ENCODE measurements around the gene SKI.
A peak's percentile ranks its signal among the peaks of the same experiment; 100 is the strongest.

SKI gene

DNA sequence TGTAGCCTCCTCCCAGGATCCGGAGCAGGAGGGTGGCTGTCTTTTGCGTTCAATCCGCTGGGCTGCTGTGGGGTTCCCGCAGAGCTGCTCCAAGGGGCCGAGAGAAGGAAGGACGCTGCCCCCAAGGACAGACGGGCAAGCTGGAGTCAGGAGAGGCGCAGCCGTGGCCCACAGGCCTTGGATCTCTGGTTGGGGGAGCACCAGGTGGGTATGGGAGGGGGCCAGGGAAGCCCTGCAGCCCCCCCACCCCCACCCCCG is 15.9 kb upstream of the SKI start:
- H3K9me3 Mint-ChIP-seq, result no peaks in the 10 kb centered on the region
- H3K27me3 Mint-ChIP-seq (ENCODE audit: low read depth), result no peaks in the 10 kb centered on the region
- H3K4me1 Mint-ChIP-seq (ENCODE audit: low read depth), result peaks cover 1% of the 10 kb centered on the region
- no peak overlapping the region for H3K4me3 Mint-ChIP-seq
- no peak overlapping the region for H3K27ac Mint-ChIP-seq
- H3K36me3 Mint-ChIP-seq (ENCODE audit: low read depth), result no peaks in the 10 kb centered on the region

DNA sequence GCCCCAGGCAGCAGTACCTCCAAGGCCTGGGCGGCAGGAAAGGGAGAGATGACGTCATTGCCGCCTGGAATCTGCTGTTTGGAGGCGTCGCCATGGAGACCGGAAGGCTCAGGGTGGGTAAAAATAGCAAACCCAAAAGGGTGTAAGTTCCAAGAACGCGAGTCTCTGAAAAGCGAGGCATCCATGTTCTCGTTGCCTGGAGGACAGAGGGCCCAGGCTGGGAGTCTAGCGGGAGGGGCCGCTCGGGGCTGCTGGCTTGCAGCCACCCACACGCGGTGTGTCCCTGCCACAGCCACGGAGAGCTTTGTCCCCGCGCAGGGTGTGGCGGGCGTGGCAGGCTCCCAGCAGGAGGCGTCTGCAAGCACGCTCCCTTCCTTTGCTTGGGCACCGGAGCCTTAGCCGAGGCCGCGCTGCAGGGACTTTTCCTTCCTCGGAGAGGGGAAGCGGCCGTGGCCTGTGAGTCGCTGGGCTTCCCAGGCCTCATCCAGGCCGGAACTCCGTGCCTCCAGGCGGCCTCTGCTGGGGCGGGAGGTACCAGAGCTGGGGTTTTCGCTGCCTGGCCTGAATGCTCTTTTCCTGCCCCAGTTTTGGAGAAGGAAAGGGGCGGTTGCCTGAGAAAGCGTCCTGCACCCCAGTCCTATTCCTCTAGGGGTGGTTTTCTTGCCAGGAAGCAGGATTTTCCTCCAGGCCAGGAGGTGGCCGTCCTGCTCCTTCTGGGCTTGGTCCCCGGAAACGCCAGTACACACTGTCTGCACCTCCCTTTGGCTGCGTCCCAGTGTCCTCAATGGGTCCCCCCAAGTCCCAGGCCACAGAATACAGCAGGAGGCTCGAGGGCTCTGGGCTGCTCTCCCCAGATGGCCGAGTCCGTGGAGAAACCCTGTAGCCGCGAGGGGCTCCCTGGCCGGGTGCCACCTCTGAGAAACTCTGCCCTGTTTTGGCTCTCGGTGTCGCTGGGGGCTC is 15.3 kb upstream of the SKI start:
- no peaks in the 10 kb centered on the region for H3K9me3 Mint-ChIP-seq
- no peak overlapping the region for H3K27ac Mint-ChIP-seq
- H3K27me3 Mint-ChIP-seq (ENCODE audit: low read depth), result no peaks in the 10 kb centered on the region
- H3K36me3 Mint-ChIP-seq (ENCODE audit: low read depth), result no peaks in the 10 kb centered on the region
- peaks cover 1% of the 10 kb centered on the region for H3K4me1 Mint-ChIP-seq (ENCODE audit: low read depth)
- no peak overlapping the region for H3K4me3 Mint-ChIP-seq

DNA sequence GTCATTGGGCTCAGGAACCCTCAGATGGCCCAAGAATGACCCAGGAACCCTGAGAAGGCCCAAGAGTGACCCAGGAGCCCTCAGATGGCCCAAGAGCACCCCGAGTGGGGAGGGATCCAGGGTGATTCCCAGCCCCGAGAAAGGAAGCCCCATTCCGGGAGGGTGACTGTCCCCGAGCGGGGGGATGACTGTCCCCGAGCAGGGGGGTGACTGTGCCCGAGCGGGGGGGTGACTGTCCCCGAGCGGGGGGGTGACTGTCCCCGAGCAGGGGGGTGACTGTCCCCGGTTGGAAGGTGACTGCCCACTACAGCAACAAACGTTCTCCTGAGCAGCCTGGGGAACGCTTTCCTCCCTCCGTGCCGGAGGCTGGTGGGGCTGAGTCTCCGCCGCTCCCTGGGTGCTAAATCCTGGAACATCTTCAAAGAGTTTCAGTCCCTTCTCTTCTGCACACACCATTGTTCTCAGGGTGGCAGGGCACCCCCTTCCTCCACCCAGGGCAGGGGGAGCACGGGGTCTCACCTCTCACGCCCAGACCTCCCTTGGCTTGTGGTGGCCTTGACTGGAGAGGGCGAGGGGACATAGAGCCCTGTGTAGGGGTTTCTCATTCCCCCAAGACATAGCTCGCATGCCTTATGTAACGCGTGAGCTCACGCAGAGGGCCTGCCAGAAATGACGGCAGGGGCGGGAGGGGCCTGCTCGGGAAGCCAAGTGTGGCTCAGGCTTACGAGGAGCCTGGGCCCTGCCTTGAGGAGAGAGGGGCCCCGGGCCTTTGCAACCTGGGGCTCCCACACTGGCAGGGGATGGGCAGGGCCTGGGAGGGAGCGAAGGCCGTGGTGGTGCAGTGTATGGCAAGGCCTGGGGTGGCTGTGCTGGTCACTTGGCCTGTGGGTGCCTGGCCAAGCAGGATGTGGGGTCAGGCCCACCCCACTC is 14.3 kb upstream of the SKI start:
- H3K4me3 Mint-ChIP-seq, result no peak overlapping the region
- H3K9me3 Mint-ChIP-seq, result peaks cover 3% of the 10 kb centered on the region
- H3K36me3 Mint-ChIP-seq (ENCODE audit: low read depth), result no peaks in the 10 kb centered on the region
- H3K4me1 Mint-ChIP-seq (ENCODE audit: low read depth), result peaks cover 1% of the 10 kb centered on the region
- peaks cover 4% of the 10 kb centered on the region for H3K27me3 Mint-ChIP-seq (ENCODE audit: low read depth)
- no peak overlapping the region for H3K27ac Mint-ChIP-seq

DNA sequence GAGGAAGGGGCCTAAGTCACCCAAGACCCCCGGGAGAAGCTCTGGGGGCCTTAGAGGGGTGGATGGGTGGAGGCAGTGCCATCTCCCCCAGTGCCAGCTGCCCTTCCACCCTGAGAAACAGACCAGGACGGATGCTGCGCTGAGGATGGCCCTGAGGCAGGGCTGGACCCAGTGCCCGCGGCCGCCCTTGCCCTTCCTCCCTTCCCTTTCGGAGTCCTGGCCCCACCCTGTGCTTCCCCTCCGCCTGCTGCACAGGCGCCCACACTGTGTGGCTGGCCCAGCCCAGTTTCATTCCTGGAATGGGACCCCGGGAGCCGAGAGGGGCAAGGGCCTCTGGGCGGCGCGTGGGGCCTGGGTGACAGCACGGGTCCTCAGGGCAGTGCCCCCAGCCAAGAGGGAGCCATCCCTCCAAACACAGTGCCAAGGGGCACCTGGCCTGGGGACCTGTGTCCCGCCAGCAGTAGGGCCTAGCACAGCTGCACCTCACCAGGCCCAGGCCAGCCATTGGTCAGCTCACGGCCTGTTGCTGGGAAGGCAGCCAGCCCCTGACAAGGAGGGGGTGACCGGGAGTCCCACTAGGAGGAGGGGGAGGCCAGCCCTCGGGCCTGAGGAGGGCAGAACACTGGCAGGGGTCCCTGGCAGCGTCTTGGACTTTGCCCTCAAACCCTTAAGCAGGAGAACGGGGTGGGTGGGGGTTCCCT is 13.4 kb upstream of the SKI start:
- peaks cover 2% of the 10 kb centered on the region for H3K36me3 Mint-ChIP-seq (ENCODE audit: low read depth)
- no peak overlapping the region for H3K4me3 Mint-ChIP-seq
- H3K9me3 Mint-ChIP-seq, result peaks cover 8% of the 10 kb centered on the region
- no peak overlapping the region for H3K27ac Mint-ChIP-seq
- peaks cover 1% of the 10 kb centered on the region for H3K4me1 Mint-ChIP-seq (ENCODE audit: low read depth)
- H3K27me3 Mint-ChIP-seq (ENCODE audit: low read depth), result peaks cover 10% of the 10 kb centered on the region

DNA sequence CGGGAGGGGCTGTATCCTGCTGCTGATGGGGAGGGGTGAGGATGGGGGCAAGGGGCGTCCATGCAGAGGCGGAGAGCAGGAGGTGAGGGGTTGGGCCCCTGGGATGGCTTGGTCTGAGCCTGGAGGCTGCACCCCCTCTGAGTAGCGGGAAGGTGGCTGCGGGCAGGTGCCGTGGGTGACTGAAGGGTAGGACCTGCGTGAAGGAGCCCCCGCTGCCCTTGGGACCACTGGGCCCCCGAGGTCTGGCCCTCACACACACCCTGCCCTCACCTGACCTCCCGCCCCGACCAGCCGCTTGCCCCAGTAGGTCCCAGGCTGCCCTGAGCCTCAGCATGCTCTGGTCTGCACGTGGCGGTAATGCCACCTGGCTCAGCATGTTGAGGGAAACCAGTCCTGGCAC is 12.8 kb upstream of the SKI start:
- Mint-ChIP-seq H3K27me3 (ENCODE audit: low read depth) (peaks cover 10% of the 10 kb centered on the region), H3K9me3 (peaks cover 8% of the 10 kb centered on the region), H3K36me3 (ENCODE audit: low read depth) (peaks cover 2% of the 10 kb centered on the region), H3K4me3 (no peak overlapping the region), H3K27ac (no peak overlapping the region), H3K4me1 (ENCODE audit: low read depth) (peaks cover 1% of the 10 kb centered on the region)

DNA sequence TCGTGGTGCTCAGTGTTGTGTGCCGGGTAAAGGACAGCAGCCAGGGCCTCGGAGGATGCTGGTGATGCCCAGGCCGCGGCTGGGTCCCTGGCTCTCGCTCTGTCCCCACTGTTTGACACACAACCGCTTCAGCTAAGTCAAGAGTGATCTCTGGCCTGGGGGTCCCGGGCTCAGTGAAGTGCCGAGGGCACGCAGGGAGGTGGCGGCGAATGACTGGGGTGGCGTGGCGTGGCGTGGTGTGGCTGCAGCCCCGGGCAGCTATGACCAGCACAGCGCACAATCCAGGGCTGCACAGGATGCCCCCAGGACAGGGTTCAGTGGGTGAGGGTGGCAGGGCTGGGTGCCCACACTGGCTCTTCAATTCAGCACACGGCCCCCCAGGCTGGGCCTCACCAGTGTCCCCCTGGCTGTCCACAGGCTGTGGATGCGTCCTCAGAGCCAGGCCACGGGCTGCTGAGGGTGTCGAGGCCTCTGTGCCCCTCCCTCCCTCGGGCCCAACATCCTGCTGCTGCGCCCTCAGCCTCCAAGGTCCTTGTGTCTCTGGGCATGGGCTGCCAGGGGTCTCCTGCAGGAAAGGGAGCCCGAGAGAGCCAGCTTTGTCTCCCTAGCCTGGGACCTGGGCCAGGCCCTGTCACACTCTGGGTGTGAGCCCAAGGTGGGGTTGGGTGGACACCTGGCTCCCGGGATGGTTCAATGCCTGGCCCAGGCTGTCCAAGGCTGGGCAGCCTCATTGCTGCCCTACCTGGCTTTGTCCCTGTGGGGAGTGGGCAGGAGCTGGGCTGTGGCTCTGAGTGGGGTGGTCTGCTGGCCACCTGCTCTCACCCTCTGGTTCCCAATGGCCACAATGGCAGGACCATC is 12.0 kb upstream of the SKI start:
- H3K36me3 Mint-ChIP-seq (ENCODE audit: low read depth), result peaks cover 2% of the 10 kb centered on the region
- peaks cover 1% of the 10 kb centered on the region for H3K4me1 Mint-ChIP-seq (ENCODE audit: low read depth)
- peaks cover 10% of the 10 kb centered on the region for H3K27me3 Mint-ChIP-seq (ENCODE audit: low read depth)
- no peak overlapping the region for H3K4me3 Mint-ChIP-seq
- no peak overlapping the region for H3K27ac Mint-ChIP-seq
- H3K9me3 Mint-ChIP-seq, result peaks cover 8% of the 10 kb centered on the region

DNA sequence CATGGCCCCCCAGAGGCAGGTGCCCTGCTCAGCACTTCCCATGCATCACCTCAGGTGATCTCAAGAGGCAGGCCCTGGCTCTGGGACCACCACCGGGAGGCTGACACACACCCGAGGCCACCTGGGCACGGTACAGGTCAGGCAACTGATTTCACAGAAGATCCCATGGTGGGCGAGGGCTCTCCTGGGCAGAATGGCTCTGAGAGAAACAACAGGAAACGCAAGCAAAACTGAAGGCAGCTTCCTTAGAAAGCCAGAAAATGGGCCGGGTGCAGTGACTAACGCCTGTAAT is 11.4 kb upstream of the SKI start:
- Mint-ChIP-seq H3K4me3 (no peak overlapping the region), H3K36me3 (ENCODE audit: low read depth) (peaks cover 2% of the 10 kb centered on the region), H3K9me3 (peaks cover 8% of the 10 kb centered on the region), H3K27me3 (ENCODE audit: low read depth) (peaks cover 13% of the 10 kb centered on the region), H3K4me1 (ENCODE audit: low read depth) (peaks cover 1% of the 10 kb centered on the region), H3K27ac (no peak overlapping the region)

DNA sequence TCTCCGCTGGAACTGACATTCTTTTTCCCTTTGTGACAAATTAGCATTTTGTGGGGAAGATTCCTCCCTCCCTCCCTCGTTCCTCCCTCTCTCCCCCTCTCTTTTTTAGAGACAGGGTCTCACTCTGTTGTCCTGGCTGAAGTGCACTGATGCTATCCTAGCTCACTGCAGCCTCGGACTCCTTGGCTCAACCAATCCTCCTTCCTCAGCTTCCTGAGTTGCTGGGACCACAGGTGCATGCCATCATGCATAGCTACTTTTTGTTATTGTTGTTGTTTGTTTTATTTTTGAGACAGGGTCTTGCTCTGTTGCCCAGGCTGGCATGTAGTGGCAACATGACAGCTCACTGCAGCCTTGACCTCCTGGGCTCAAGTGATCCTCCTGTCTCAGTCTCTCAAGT is 6.8 kb upstream of the SKI start:
- H3K4me1 Mint-ChIP-seq (ENCODE audit: low read depth), result peaks cover 5% of the 10 kb centered on the region
- H3K27ac Mint-ChIP-seq, result no peak overlapping the region
- peaks cover 2% of the 10 kb centered on the region for H3K36me3 Mint-ChIP-seq (ENCODE audit: low read depth)
- H3K9me3 Mint-ChIP-seq, result peaks cover 8% of the 10 kb centered on the region
- H3K4me3 Mint-ChIP-seq, result no peak overlapping the region
- H3K27me3 Mint-ChIP-seq (ENCODE audit: low read depth), result peaks cover 19% of the 10 kb centered on the region

DNA sequence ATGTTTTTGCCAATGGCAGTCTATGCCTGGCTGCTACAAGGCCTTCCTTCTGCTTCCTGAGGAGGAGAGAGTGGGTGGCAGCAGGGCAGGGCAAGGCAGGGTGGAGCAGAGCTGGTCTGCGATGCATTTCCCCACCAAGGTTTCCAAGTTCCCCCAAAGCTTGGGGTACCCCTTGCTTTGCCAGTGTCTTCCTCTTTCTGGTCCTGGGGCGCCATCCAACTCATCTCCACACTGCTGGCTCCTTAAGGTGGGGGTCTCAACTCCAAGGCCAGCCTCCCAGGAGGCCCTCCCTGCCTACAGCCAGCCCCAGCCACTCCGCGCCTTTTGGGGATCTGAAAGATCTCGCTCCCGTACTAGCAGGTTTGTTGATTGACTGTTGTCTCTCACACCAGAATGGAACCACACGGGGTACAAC is 3.9 kb upstream of the SKI start:
- Mint-ChIP-seq H3K4me3 (no peak overlapping the region), H3K27me3 (ENCODE audit: low read depth) (peaks cover 14% of the 10 kb centered on the region), H3K9me3 (peaks cover 2% of the 10 kb centered on the region), H3K27ac (no peak overlapping the region), H3K4me1 (ENCODE audit: low read depth) (peaks cover 8% of the 10 kb centered on the region), H3K36me3 (ENCODE audit: low read depth) (peaks cover 3% of the 10 kb centered on the region)

DNA sequence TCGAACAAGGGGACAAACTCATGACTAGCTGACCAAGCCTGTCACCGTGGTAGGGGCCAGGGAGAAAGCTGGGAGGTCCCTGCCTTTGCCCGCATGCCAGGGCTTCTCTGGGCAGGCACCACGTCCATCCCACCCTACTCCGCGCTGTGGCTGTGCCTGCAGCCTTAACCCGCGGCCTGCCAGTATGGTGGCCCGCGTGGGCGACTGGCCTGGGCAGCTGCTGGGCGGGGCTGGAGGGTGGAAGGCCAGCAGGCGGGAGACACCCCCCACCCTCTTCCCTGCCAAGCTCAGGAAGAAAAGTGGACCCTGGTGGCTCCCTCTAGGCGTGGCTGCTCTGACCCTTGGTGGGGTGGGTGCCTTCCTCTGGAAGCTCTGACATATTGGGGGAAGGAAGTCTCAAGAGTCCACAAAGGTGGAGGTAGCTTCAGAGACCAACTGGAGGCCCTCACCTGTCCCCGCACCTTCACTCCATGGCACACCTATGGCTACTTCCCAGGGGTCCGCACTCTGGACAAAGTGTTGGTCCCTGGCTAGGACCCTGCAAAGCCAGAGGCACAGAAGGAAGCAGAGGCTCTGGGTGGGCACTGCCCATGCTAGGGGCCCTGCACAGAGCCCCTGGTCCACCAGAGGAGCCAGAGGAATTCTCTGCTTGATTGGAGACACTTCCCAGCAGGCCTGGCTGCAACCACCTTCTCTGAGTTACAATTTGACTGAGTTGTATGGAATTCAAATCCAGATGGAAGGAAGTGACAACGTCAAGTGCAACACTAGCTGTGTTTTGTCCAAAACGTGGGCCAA is 3.3 kb upstream of the SKI start:
- Mint-ChIP-seq H3K27ac (no peak overlapping the region), H3K9me3 (no peaks in the 10 kb centered on the region), H3K4me3 (no peak overlapping the region), H3K27me3 (ENCODE audit: low read depth) (peaks cover 12% of the 10 kb centered on the region), H3K36me3 (ENCODE audit: low read depth) (peaks cover 4% of the 10 kb centered on the region), H3K4me1 (ENCODE audit: low read depth) (peaks cover 10% of the 10 kb centered on the region)

DNA sequence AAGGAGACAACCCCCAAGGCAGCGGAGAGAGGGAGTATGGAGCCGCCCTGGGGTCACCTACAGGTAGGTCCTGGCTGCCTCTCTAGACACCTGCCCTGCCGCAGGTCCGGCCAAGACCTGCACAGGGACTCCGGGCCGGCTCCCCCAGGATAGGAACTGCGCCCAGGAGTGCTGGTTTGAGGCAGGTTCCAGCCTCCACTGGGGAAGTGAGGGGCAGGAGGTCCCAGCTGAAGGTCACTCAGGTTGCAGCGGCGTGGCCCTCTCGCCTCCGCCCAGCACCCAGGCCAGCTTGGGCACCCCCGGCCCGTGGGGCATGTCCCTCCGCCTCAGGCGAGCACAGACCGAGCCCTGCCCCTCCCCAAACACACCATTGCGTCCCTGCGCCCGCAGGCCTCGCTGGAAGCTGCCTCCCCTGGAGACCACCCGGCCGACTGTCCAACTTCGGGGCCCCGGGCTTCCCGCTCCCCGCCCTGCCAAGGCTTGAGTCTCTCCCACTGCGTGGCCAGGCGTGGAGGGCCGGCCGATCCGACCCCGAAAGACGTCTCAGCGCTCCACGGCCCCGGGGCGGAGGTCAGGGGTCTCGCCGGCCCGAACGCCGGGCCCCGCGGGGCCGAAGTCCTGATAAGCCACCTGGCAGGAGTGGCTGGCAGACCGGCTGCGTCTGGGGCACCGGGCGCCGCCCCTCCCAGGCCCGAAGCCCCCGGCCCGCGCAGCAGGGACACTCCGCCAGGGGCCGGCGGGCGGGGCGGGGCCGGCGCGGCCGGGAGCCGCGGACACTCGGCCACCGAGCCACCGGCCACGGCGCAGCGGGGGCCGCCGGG is 1.4 kb upstream of the SKI start:
- H3K27ac Mint-ChIP-seq, result peak overlapping the region; percentile 81
- H3K36me3 Mint-ChIP-seq (ENCODE audit: low read depth), result peaks cover 8% of the 10 kb centered on the region
- no peaks in the 10 kb centered on the region for H3K9me3 Mint-ChIP-seq
- peak overlapping the region; percentile 81 for H3K4me3 Mint-ChIP-seq
- peaks cover 21% of the 10 kb centered on the region for H3K4me1 Mint-ChIP-seq (ENCODE audit: low read depth)
- H3K27me3 Mint-ChIP-seq (ENCODE audit: low read depth), result peaks cover 9% of the 10 kb centered on the region

DNA sequence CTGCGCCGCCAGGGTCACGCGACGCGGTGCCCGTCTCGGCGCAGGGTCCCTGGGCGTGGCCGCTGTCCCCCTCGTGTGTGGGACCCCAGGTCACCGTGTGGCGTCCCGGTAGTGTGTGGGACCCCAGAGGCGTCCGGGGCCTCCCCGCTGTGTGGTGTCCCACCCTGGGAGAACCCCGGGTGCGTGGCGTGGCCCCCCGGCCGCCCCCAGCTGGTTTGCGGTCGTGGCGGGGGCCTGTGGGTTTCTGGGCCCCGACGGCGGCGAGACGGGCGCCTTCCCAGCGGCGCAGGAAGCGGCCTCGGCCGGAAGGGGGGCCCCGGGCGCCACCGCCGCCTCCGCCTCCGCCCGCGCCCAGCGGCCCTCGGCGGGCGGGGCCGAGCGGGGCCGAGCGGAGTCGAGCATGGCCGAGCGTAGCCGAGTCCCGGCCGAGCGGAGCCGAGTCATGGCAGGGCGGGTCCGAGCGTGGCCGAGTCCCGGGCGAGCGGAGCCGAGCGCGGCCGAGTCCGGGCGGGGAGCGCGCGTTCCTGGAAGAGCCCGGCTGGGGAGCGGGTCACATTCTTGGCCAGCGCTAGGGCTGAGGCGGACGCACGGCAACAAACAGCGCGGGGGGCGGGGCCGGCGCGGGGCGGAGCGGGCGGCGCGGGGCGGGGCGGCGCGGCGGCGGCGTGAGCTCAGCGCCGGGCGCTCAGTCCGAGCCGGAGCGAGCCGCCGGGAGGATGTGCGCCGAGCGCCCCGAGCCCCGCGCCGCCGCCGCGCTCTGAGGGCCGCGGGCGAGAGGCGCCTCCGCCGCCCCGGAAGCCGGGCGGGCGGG is 568 bp upstream of the SKI start:
- H3K27me3 Mint-ChIP-seq (ENCODE audit: low read depth), result peaks cover 9% of the 10 kb centered on the region
- peaks cover 27% of the 10 kb centered on the region for H3K4me1 Mint-ChIP-seq (ENCODE audit: low read depth)
- no peaks in the 10 kb centered on the region for H3K9me3 Mint-ChIP-seq
- H3K4me3 Mint-ChIP-seq, result peak overlapping the region; percentile 65
- peak overlapping the region; percentile 41 for H3K27ac Mint-ChIP-seq
- peaks cover 12% of the 10 kb centered on the region for H3K36me3 Mint-ChIP-seq (ENCODE audit: low read depth)

Data from T-helper 1 cell treated with Interleukin-12 subunit alpha and Interleukin-12 subunit beta and Interleukin-4 antibody, amounts not matched to agents 30 μg/mL and 1 μg/mL, for 36 hours (primary cell).